Measurements from ENCODE around the gene CFD.
"Not testable (repeated sequence)": the region's sequence is repeated elsewhere in the genome, so short reads cannot be mapped to it uniquely, and the experiment has no call there.

CFD gene

GRCh38 chr19:829129-829758 is 30.2 kb upstream of the CFD start:
- no peaks in the 10 kb centered on the region for H3K4me1 ChIP-seq (ENCODE audit: control insufficient read depth, low read depth, low read length)
- no peaks in the 10 kb centered on the region for H3K27me3 ChIP-seq (ENCODE audit: control insufficient read depth, insufficient read depth, low read length)
- H3K9ac ChIP-seq (ENCODE audit: low read length) = no peak overlapping the region
- H3K36me3 ChIP-seq (ENCODE audit: control insufficient read depth, low read depth, low read length) = no peaks in the 10 kb centered on the region
- no peaks in the 10 kb centered on the region for H3K9me3 ChIP-seq (ENCODE audit: control insufficient read depth, low read depth, low read length)
- H3K27ac ChIP-seq (ENCODE audit: low read length) = no peak overlapping the region
- no peak overlapping the region for H3K4me3 ChIP-seq (ENCODE audit: low read length)

GRCh38 chr19:831407-832369 is 27.8 kb upstream of the CFD start:
- H3K36me3 ChIP-seq (ENCODE audit: control insufficient read depth, low read depth, low read length) = no peaks in the 10 kb centered on the region
- H3K4me3 ChIP-seq (ENCODE audit: low read length) = no peak overlapping the region
- no peaks in the 10 kb centered on the region for H3K27me3 ChIP-seq (ENCODE audit: control insufficient read depth, insufficient read depth, low read length)
- no peak overlapping the region for H3K27ac ChIP-seq (ENCODE audit: low read length)
- H3K9me3 ChIP-seq (ENCODE audit: control insufficient read depth, low read depth, low read length) = no peaks in the 10 kb centered on the region
- no peak overlapping the region for H3K9ac ChIP-seq (ENCODE audit: low read length)
- no peaks in the 10 kb centered on the region for H3K4me1 ChIP-seq (ENCODE audit: control insufficient read depth, low read depth, low read length)

GRCh38 chr19:834216-834615 is 25.2 kb upstream of the CFD start:
- no peak overlapping the region for H3K9ac ChIP-seq (ENCODE audit: low read length)
- no peaks in the 10 kb centered on the region for H3K27me3 ChIP-seq (ENCODE audit: control insufficient read depth, insufficient read depth, low read length)
- no peaks in the 10 kb centered on the region for H3K4me1 ChIP-seq (ENCODE audit: control insufficient read depth, low read depth, low read length)
- H3K27ac ChIP-seq (ENCODE audit: low read length) = no peak overlapping the region
- H3K36me3 ChIP-seq (ENCODE audit: control insufficient read depth, low read depth, low read length) = no peaks in the 10 kb centered on the region
- no peaks in the 10 kb centered on the region for H3K9me3 ChIP-seq (ENCODE audit: control insufficient read depth, low read depth, low read length)
- no peak overlapping the region for H3K4me3 ChIP-seq (ENCODE audit: low read length)

GRCh38 chr19:835210-835810 is 24.2 kb upstream of the CFD start:
- H3K27me3 ChIP-seq (ENCODE audit: control insufficient read depth, insufficient read depth, low read length) = no peaks in the 10 kb centered on the region

GRCh38 chr19:840519-841206 is 18.8 kb upstream of the CFD start, which contains the start of gene PRTN3:
PRTN3 (plus strand) TSS chr19:840999; CDS start chr19:841009, 10 bp downstream.
- Histone ChIP-seq H3K4me3 (ENCODE audit: low read length) (no peak within 1 kb of the TSS), H3K27ac (ENCODE audit: low read length) (no peak within 1 kb of the TSS), H3K9ac (ENCODE audit: low read length) (no peak within 1 kb of the TSS)

More at GRCh38 chr19:835210-835810, 24.2 kb upstream of the CFD start:
- no peaks in the 10 kb centered on the region for H3K36me3 ChIP-seq (ENCODE audit: control insufficient read depth, low read depth, low read length)
- no peaks in the 10 kb centered on the region for H3K9me3 ChIP-seq (ENCODE audit: control insufficient read depth, low read depth, low read length)
- no peak overlapping the region for H3K9ac ChIP-seq (ENCODE audit: low read length)
- no peak overlapping the region for H3K4me3 ChIP-seq (ENCODE audit: low read length)
- H3K4me1 ChIP-seq (ENCODE audit: control insufficient read depth, low read depth, low read length) = no peaks in the 10 kb centered on the region
- no peak overlapping the region for H3K27ac ChIP-seq (ENCODE audit: low read length)

GRCh38 chr19:842802-843179 is 16.7 kb upstream of the CFD start:
- H3K4me1 ChIP-seq (ENCODE audit: control insufficient read depth, low read depth, low read length); H3K27ac ChIP-seq (ENCODE audit: low read length); H3K36me3 ChIP-seq (ENCODE audit: control insufficient read depth, low read depth, low read length); H3K9me3 ChIP-seq (ENCODE audit: control insufficient read depth, low read depth, low read length); H3K9ac ChIP-seq (ENCODE audit: low read length); H3K4me3 ChIP-seq (ENCODE audit: low read length): not testable (repeated sequence)
- H3K27me3 ChIP-seq (ENCODE audit: control insufficient read depth, insufficient read depth, low read length) = peaks cover 21% of the 10 kb centered on the region

More at GRCh38 chr19:840519-841206, 18.8 kb upstream of the CFD start, which contains the start of gene PRTN3:
- Histone ChIP-seq H3K9me3 (ENCODE audit: control insufficient read depth, low read depth, low read length) (no peaks in the 10 kb centered on the region), H3K27me3 (ENCODE audit: control insufficient read depth, insufficient read depth, low read length) (peaks cover 21% of the 10 kb centered on the region), H3K36me3 (ENCODE audit: control insufficient read depth, low read depth, low read length) (no peaks in the 10 kb centered on the region), H3K4me1 (ENCODE audit: control insufficient read depth, low read depth, low read length) (no peaks in the 10 kb centered on the region)

GRCh38 chr19:843180-843835 is 16.2 kb upstream of the CFD start:
- Histone ChIP-seq H3K4me3 (ENCODE audit: low read length) (no peak overlapping the region), H3K27ac (ENCODE audit: low read length) (no peak overlapping the region), H3K36me3 (ENCODE audit: control insufficient read depth, low read depth, low read length) (no peaks in the 10 kb centered on the region), H3K9ac (ENCODE audit: low read length) (no peak overlapping the region), H3K27me3 (ENCODE audit: control insufficient read depth, insufficient read depth, low read length) (peaks cover 21% of the 10 kb centered on the region), H3K4me1 (ENCODE audit: control insufficient read depth, low read depth, low read length) (no peaks in the 10 kb centered on the region), H3K9me3 (ENCODE audit: control insufficient read depth, low read depth, low read length) (no peaks in the 10 kb centered on the region)

GRCh38 chr19:843836-844545 is 15.5 kb upstream of the CFD start:
- Histone ChIP-seq H3K9me3 (ENCODE audit: control insufficient read depth, low read depth, low read length) (no peaks in the 10 kb centered on the region), H3K4me1 (ENCODE audit: control insufficient read depth, low read depth, low read length) (no peaks in the 10 kb centered on the region), H3K36me3 (ENCODE audit: control insufficient read depth, low read depth, low read length) (no peaks in the 10 kb centered on the region), H3K9ac (ENCODE audit: low read length) (no peak overlapping the region), H3K27me3 (ENCODE audit: control insufficient read depth, insufficient read depth, low read length) (peaks cover 21% of the 10 kb centered on the region), H3K27ac (ENCODE audit: low read length) (no peak overlapping the region), H3K4me3 (ENCODE audit: low read length) (no peak overlapping the region)

GRCh38 chr19:844546-844971 is 14.9 kb upstream of the CFD start:
- Histone ChIP-seq H3K4me3 (ENCODE audit: low read length) (no peak overlapping the region), H3K27ac (ENCODE audit: low read length) (no peak overlapping the region)

GRCh38 chr19:845707-846521 is 13.6 kb upstream of the CFD start:
- no peaks in the 10 kb centered on the region for H3K9me3 ChIP-seq (ENCODE audit: control insufficient read depth, low read depth, low read length)
- H3K36me3 ChIP-seq (ENCODE audit: control insufficient read depth, low read depth, low read length) = no peaks in the 10 kb centered on the region
- no peak overlapping the region for H3K4me3 ChIP-seq (ENCODE audit: low read length)
- no peaks in the 10 kb centered on the region for H3K4me1 ChIP-seq (ENCODE audit: control insufficient read depth, low read depth, low read length)
- no peak overlapping the region for H3K9ac ChIP-seq (ENCODE audit: low read length)
- H3K27me3 ChIP-seq (ENCODE audit: control insufficient read depth, insufficient read depth, low read length) = peaks cover 21% of the 10 kb centered on the region
- H3K27ac ChIP-seq (ENCODE audit: low read length) = no peak overlapping the region

More at GRCh38 chr19:844546-844971, 14.9 kb upstream of the CFD start:
- no peaks in the 10 kb centered on the region for H3K4me1 ChIP-seq (ENCODE audit: control insufficient read depth, low read depth, low read length)
- H3K36me3 ChIP-seq (ENCODE audit: control insufficient read depth, low read depth, low read length) = no peaks in the 10 kb centered on the region
- no peak overlapping the region for H3K9ac ChIP-seq (ENCODE audit: low read length)
- no peaks in the 10 kb centered on the region for H3K9me3 ChIP-seq (ENCODE audit: control insufficient read depth, low read depth, low read length)
- peaks cover 21% of the 10 kb centered on the region for H3K27me3 ChIP-seq (ENCODE audit: control insufficient read depth, insufficient read depth, low read length)
